HepG2 (cell line): Measurements from ENCODE around the gene KLHL7.

Experiments
- CREB1 ChIP-seq, 2 experiments: fragments of 450-650 bp in 1 of 2; IDR thresholded peaks; 2 replicates each; pipeline ENCODE4 v1.6.1; 2016 to 2017; ENCODE audit warnings: control low read depth in 1 of 2, mild to moderate bottlenecking in 1 of 2, missing compliant biosample characterization in 1 of 2, missing genetic modification characterization in 1 of 2
- EZH2 ChIP-seq: conservative IDR thresholded peaks from 2 replicates; pipeline ENCODE4 v1.6.1; 2012; ENCODE audit warnings: mild to moderate bottlenecking, low read depth, low read length, moderate library complexity
- GABPB1 ChIP-seq: IDR thresholded peaks from 2 replicates; pipeline ENCODE4 v1.6.1; 2016; ENCODE audit warnings: mild to moderate bottlenecking, missing genetic modification reagents, moderate library complexity, missing compliant biosample characterization
- POGZ ChIP-seq: sonication (generic); formaldehyde crosslinking; IDR thresholded peaks from 2 replicates; pipeline ENCODE4 v1.4.0; 2020; ENCODE audit warnings: mild to moderate bottlenecking, missing genetic modification reagents
- POLR2AphosphoS2 ChIP-seq: IDR thresholded peaks from 2 replicates; pipeline ENCODE4 v1.6.1; 2011; ENCODE audit warnings: low read depth, low read length, improper control_type of control experiment
- POLR2AphosphoS5 ChIP-seq: IDR thresholded peaks from 2 replicates; pipeline ENCODE4 v1.6.1; 2012; ENCODE audit warnings: low read depth, low read length
- USF2 ChIP-seq, 2 experiments: sonication (generic) in 1 of 2; formaldehyde crosslinking in 1 of 2; IDR thresholded peaks; 2 replicates each; pipeline versions ENCODE4 v1.5.1 to v1.6.1; 2011 to 2020; ENCODE audit warnings: borderline replicate concordance in 1 of 2, low read depth in 1 of 2, low read length in 1 of 2, mild to moderate bottlenecking in 1 of 2, missing genetic modification reagents in 1 of 2, moderate library complexity in 1 of 2
- YY1 ChIP-seq: IDR thresholded peaks from 2 replicates; pipeline ENCODE4 v1.6.1; 2011; ENCODE audit warnings: low read length, low read depth, moderate library complexity, mild to moderate bottlenecking; ENCODE audit not compliant: insufficient read depth, insufficient replicate concordance
- ZNF510 ChIP-seq: sonication (generic); formaldehyde crosslinking; IDR thresholded peaks from 2 replicates; pipeline ENCODE4 v1.4.0; 2020; ENCODE audit warnings: low read depth, mild to moderate bottlenecking, missing genetic modification reagents
- ZNF547 ChIP-seq: sonication (generic); formaldehyde crosslinking; IDR thresholded peaks from 2 replicates; pipeline ENCODE4 v1.5.1; 2020; ENCODE audit warnings: mild to moderate bottlenecking, missing genetic modification reagents
- ZNF558 ChIP-seq: sonication (generic); formaldehyde crosslinking; IDR thresholded peaks from 2 replicates; pipeline ENCODE4 v1.9.0; 2022; ENCODE audit warnings: mild to moderate bottlenecking, missing genetic modification reagents, borderline replicate concordance

- no peak for TF ChIP-seq ZNF510 (CRISPR knock-in tag)
- no peak for TF ChIP-seq POLR2AphosphoS5
- no peak for TF ChIP-seq POGZ
- no peak for TF ChIP-seq ZNF558 (CRISPR knock-in tag)
- no peak for TF ChIP-seq ZNF547 (CRISPR knock-in tag)
- no peak for TF ChIP-seq CREB1 (IDR thresholded peaks at IDR 0.05)
- no peak for TF ChIP-seq CREB1 (CRISPR knock-in tag; IDR thresholded peaks at IDR 0.05)
- no peak for TF ChIP-seq YY1
- TF ChIP-seq USF2 (IDR thresholded peaks at IDR 0.05; ENCODE audit: low read depth, low read length), result no peak
- no peak for TF ChIP-seq USF2 (CRISPR knock-in tag; IDR thresholded peaks at IDR 0.05; ENCODE audit: borderline replicate concordance)
- TF ChIP-seq POLR2AphosphoS2, result no peak
- TF ChIP-seq EZH2, result no peak
- TF ChIP-seq GABPB1 (CRISPR knock-in tag), result no peak
These were observed 10.4 kb downstream of the KLHL7 start for GRCh38 chr7:23115991-23116390.
